H1 (cell line): ENCODE results near the gene DGKZ. TPM values are rescaled to one million over a fixed set of nuclear protein-coding genes. Genes with fewer than 3 reads are reported as not detected.

Experiments used
- CTCF ChIA-PET: fragments of 300-600 bp; sonication (Branson Sonifier 250); formaldehyde crosslinking; loops from one replicate; lab custom pipeline; 2021; ENCODE audit not compliant: partially characterized antibody; lab: Charles Lee
- POLR2A ChIA-PET: fragments of 300-600 bp; sonication (Branson Sonifier 250); formaldehyde crosslinking; loops from one replicate; lab custom pipeline; 2021; ENCODE audit warnings: inconsistent platforms; ENCODE audit not compliant: partially characterized antibody; lab: Charles Lee
- DNase-seq, 2 experiments: peaks; one replicate each; pipeline versions ENCODE4 v3.0.0 to v3.0.0-alpha.2; 2010 to 2022; ENCODE audit warnings: low spot score in 2 of 2, low read depth in 1 of 2, mixed read lengths in 1 of 2
- FAIRE-seq: peaks from 2 replicates; lab custom pipeline; 2011; peaks lifted over from hg19 to GRCh38; lab: Jason Lieb, UNC
- H2AFZ ChIP-seq: 2 replicates; pipeline ENCODE4 v1.8.1; 2012; ENCODE audit warnings: low read length, inconsistent platforms
- H2AK5ac ChIP-seq: 2 replicates; pipeline ENCODE4 v1.6.1; 2013; ENCODE audit warnings: low read depth, low read length
- H2BK120ac ChIP-seq: replicated peaks from 2 replicates; pipeline ENCODE3; 2013; ENCODE audit warnings: low read depth, low read length, inconsistent platforms
- H2BK12ac ChIP-seq: 2 replicates; pipeline ENCODE4 v1.6.1; 2013; ENCODE audit warnings: low read depth, low read length
- H2BK15ac ChIP-seq: 2 replicates; pipeline ENCODE4 v1.6.1; 2013; ENCODE audit warnings: low read length
- H2BK20ac ChIP-seq: 2 replicates; pipeline ENCODE4 v1.6.1; 2013; ENCODE audit warnings: low read length
- H2BK5ac ChIP-seq: 2 replicates; pipeline ENCODE4 v1.6.1; 2013; ENCODE audit warnings: low read depth, low read length
- H3K14ac ChIP-seq: 2 replicates; pipeline ENCODE4 v1.6.1; 2013; ENCODE audit warnings: inconsistent platforms; ENCODE audit not compliant: insufficient read length
- H3K18ac ChIP-seq: 2 replicates; pipeline ENCODE4 v1.6.1; 2013; ENCODE audit warnings: low read length; ENCODE audit errors: extremely low read depth
- H3K23ac ChIP-seq: 2 replicates; pipeline ENCODE4 v1.6.1; 2013; ENCODE audit warnings: inconsistent platforms; ENCODE audit not compliant: insufficient read length
- H3K23me2 ChIP-seq: 2 replicates; pipeline ENCODE4 v1.6.1; 2013; ENCODE audit warnings: low read depth, low read length
- H3K27ac ChIP-seq: 2 replicates; pipeline ENCODE4 v1.6.1; 2011; ENCODE audit warnings: low read depth, low read length, inconsistent platforms
- H3K27me3 ChIP-seq, 4 experiments: replicated peaks in 1 of 4; 1 replicate in 1 of 4; 2 replicates in 3 of 4; pipeline versions ENCODE4 v1.6.1 to v1.8.1; 2011 to 2013; ENCODE audit warnings: low read length in 3 of 4, mild to moderate bottlenecking in 3 of 4, inconsistent platforms in 2 of 4, mixed read lengths in 2 of 4, moderate library complexity in 1 of 4; ENCODE audit not compliant: control insufficient read depth in 3 of 4, insufficient read depth in 3 of 4; ENCODE audit errors: extremely low read depth in 1 of 4
- H3K36me3 ChIP-seq, 4 experiments: 2 replicates each; pipeline versions ENCODE4 v1.6.1 to v1.8.1; 2011 to 2013; ENCODE audit warnings: mild to moderate bottlenecking in 4 of 4, low read length in 3 of 4, moderate library complexity in 2 of 4, control low read depth in 1 of 4, inconsistent platforms in 1 of 4; ENCODE audit not compliant: insufficient read depth in 4 of 4, control insufficient read depth in 2 of 4
- H3K4ac ChIP-seq: replicated peaks from 2 replicates; pipeline ENCODE3; 2013; ENCODE audit warnings: low read length, low read depth, mixed read lengths, inconsistent platforms; ENCODE audit not compliant: insufficient read length
- H3K4me1 ChIP-seq, 4 experiments: replicated peaks in 1 of 4; 1 replicate in 1 of 4; 2 replicates in 3 of 4; pipeline versions ENCODE4 v1.6.1 to v1.8.1; 2011 to 2013; ENCODE audit warnings: low read length in 3 of 4, inconsistent platforms in 2 of 4, mixed read lengths in 1 of 4; ENCODE audit not compliant: insufficient read depth in 4 of 4, control insufficient read depth in 3 of 4
- H3K4me2 ChIP-seq, 2 experiments: 2 replicates each; pipeline versions ENCODE4 v1.6.1 to v1.8.1; 2011 to 2013; ENCODE audit warnings: low read depth in 2 of 2, low read length in 2 of 2, control low read depth in 1 of 2, inconsistent platforms in 1 of 2, mild to moderate bottlenecking in 1 of 2; ENCODE audit not compliant: insufficient read depth in 1 of 2
- H3K4me3 ChIP-seq, 4 experiments: fragments of 200-600, 300-600 bp in 1 of 4; sonication (generic), shearing (Covaris generic), sonication (Bioruptor Twin) in 1 of 4; 2 replicates each; pipeline versions ENCODE4 v1.5.1 to v1.8.1; 2011 to 2016; ENCODE audit warnings: low read length in 4 of 4, low read depth in 3 of 4, control low read depth in 2 of 4, inconsistent platforms in 2 of 4, mild to moderate bottlenecking in 2 of 4, mixed read lengths in 1 of 4, moderate library complexity in 1 of 4; ENCODE audit not compliant: insufficient read depth in 2 of 4; ENCODE audit errors: extremely low read depth in 1 of 4
- H3K56ac ChIP-seq: replicated peaks from 2 replicates; pipeline ENCODE3; 2013; ENCODE audit warnings: low read depth, mild to moderate bottlenecking, mixed read lengths, low read length, inconsistent platforms; ENCODE audit not compliant: insufficient read length
- H3K79me1 ChIP-seq: 2 replicates; pipeline ENCODE4 v1.6.1; 2013; ENCODE audit warnings: low read depth, low read length, control low read depth
- H3K79me2 ChIP-seq, 2 experiments: 2 replicates each; pipeline versions ENCODE4 v1.6.1 to v1.8.1; 2012 to 2013; ENCODE audit warnings: low read length in 2 of 2, mild to moderate bottlenecking in 2 of 2, inconsistent platforms in 1 of 2; ENCODE audit not compliant: insufficient read depth in 2 of 2, control insufficient read depth in 1 of 2
- H3K9ac ChIP-seq, 4 experiments: replicated peaks in 1 of 4; 1 replicate in 1 of 4; 2 replicates in 3 of 4; pipeline versions ENCODE4 v1.6.1 to v1.8.1; 2011 to 2013; ENCODE audit warnings: low read depth in 3 of 4, low read length in 3 of 4, control low read depth in 2 of 4, mild to moderate bottlenecking in 2 of 4, moderate library complexity in 2 of 4, inconsistent platforms in 1 of 4; ENCODE audit errors: extremely low read depth in 1 of 4
- H3K9me3 ChIP-seq, 2 experiments: 2 replicates each; pipeline versions ENCODE4 v1.6.1 to v1.8.1; 2012 to 2013; ENCODE audit warnings: mild to moderate bottlenecking in 2 of 2, moderate library complexity in 2 of 2, control low read depth in 1 of 2, inconsistent platforms in 1 of 2, low read depth in 1 of 2, low read length in 1 of 2, mixed read lengths in 1 of 2; ENCODE audit not compliant: insufficient read depth in 2 of 2
- H4K20me1 ChIP-seq, 2 experiments: replicated peaks in 1 of 2; 2 replicates each; pipeline versions ENCODE3 to v1.8.1; 2011 to 2013; ENCODE audit warnings: inconsistent platforms in 2 of 2, low read length in 2 of 2, mild to moderate bottlenecking in 1 of 2; ENCODE audit not compliant: insufficient read depth in 2 of 2, control insufficient read depth in 1 of 2
- H4K5ac ChIP-seq: 2 replicates; pipeline ENCODE4 v1.6.1; 2013; ENCODE audit warnings: low read length, low read depth, mixed read lengths, inconsistent platforms; ENCODE audit not compliant: insufficient read length
- H4K8ac ChIP-seq: 2 replicates; pipeline ENCODE4 v1.8.0; 2013; ENCODE audit warnings: mild to moderate bottlenecking, moderate library complexity, low read length, inconsistent platforms; ENCODE audit not compliant: insufficient read depth; ENCODE audit errors: extremely low read depth
- H4K91ac ChIP-seq: replicated peaks from 2 replicates; pipeline ENCODE3; 2013; ENCODE audit warnings: low read length, mixed read lengths, inconsistent platforms; ENCODE audit not compliant: insufficient read length
- CEBPB ChIP-seq: IDR thresholded peaks from 2 replicates; pipeline ENCODE4 v1.6.1; 2012; ENCODE audit warnings: low read depth, low read length
- NRF1 ChIP-seq: IDR thresholded peaks from 2 replicates; pipeline ENCODE4 v1.6.1; 2011; ENCODE audit warnings: mild to moderate bottlenecking, low read depth, low read length, improper control_type of control experiment
- RXRA ChIP-seq: IDR thresholded peaks from 2 replicates; pipeline ENCODE4 v1.6.1; 2011; ENCODE audit warnings: low read depth, mild to moderate bottlenecking, low read length, moderate library complexity; ENCODE audit not compliant: insufficient read depth
- SIRT6 ChIP-seq: IDR thresholded peaks from one replicate; pipeline ENCODE4 v1.7.1; 2012; ENCODE audit warnings: low read length, inconsistent platforms
- SP2 ChIP-seq: IDR thresholded peaks from 2 replicates; pipeline ENCODE4 v1.6.1; 2012; ENCODE audit warnings: mild to moderate bottlenecking, low read length, inconsistent platforms
- WGBS, 2 experiments: shearing (Covaris generic) in 1 of 2; methylation state at CpG; one replicate each; pipeline versions ENCODE4 v1.1.6 to v1.1.7; 2013 to 2015; ENCODE audit warnings: low lambda C conversion rate in 2 of 2, mixed read lengths in 2 of 2, inconsistent platforms in 1 of 2, low coverage in 1 of 2, missing lambda C conversion rate in 1 of 2; ENCODE audit not compliant: insufficient replicate concordance in 2 of 2, insufficient coverage in 1 of 2, insufficient read length in 1 of 2; ENCODE audit errors: extremely low coverage in 1 of 2, missing lambda C conversion rate in 1 of 2; 5-methylcytosine and 5-hydroxymethylcytosine counted together
- polyA plus RNA-seq, 7 experiments: library from polyadenylated mRNA; depleted of rRNA in 3 of 7; stranded (reverse) in 5 of 7; unstranded in 2 of 7; fragments of >200 nt in 5 of 7; fragments of 200-250 nt in 2 of 7; gene quantifications; 1 replicate in 5 of 7; 2 replicates in 1 of 7; 4 replicates in 1 of 7; pipeline versions ENCODE4 v1.2.1 to v1.2.3, GENCODE V29; 2011 to 2013; ENCODE audit warnings: missing spikeins in 2 of 7, mixed read lengths in 2 of 7
- total RNA-seq: library from RNA; stranded (reverse); fragmentation: NEBNext Ultra II Directional; extraction: Animal tissue kit (Norgen Biotek cat#: 25700); gene quantifications from 2 replicates; pipeline ENCODE4 v1.2.1, GENCODE V29; 2021

DGKZ gene
- total and polyA plus RNA-seq, 2 of the 8 experiments (the other 6 are each of a cell fraction or from before 2014, with no cell fraction given), result 84.4 to 184 TPM

- peaks cover 26% of the 10 kb centered on the region for H3K79me1 ChIP-seq
- H2AK5ac ChIP-seq, result no peak overlapping the region
- peak overlapping the region; percentile 71; the same call in 1 of the 2 replicates for H2BK5ac ChIP-seq
- H4K8ac ChIP-seq, result peak overlapping the region; percentile 69
- H3K36me3 ChIP-seq, result no peaks in the 10 kb centered on the region
- H3K79me2 ChIP-seq, result peaks cover 0 to 71% of the 10 kb centered on the region in 2 experiments; a peak in 2 of 4 replicates
- no peak overlapping the region for H2BK12ac ChIP-seq
- H2BK120ac ChIP-seq, result no peak overlapping the region
- DNase-seq (no peak), FAIRE-seq (no peak)
- H3K9ac ChIP-seq, result no peak overlapping the region
- H3K4ac ChIP-seq, result no peak overlapping the region
- H3K4me1 ChIP-seq, result peaks cover 0 to 21% (median 14%) of the 10 kb centered on the region in 4 experiments; a peak in 6 of 7 replicates
- no peak overlapping the region for H3K18ac ChIP-seq
- H3K27me3 ChIP-seq, result no peaks in the 10 kb centered on the region
- H3K23me2 ChIP-seq, result no peaks in the 10 kb centered on the region
- H3K4me2 ChIP-seq, result 0 out of 4 replicates have a peak overlapping the region, but pooled peaks of 1 of the 2 experiments have one; percentile 6
- no peak overlapping the region for H4K91ac ChIP-seq
- 0 out of 2 replicates have a peak overlapping the region, but pooled peaks have one; percentile 57 for H3K27ac ChIP-seq
- H3K23ac ChIP-seq, result no peak overlapping the region
- ChIA-PET POLR2A (interaction anchor here (0.6 to 7.8 kb wide), 7 partner anchors 11 to 66 kb away, joined by 3 to 69 read pairs (median 4); partner anchors contain the start of genes DGKZ and MDK), CTCF (interaction anchor here (0.6 to 44.5 kb wide), 10 partner anchors 2 to 288 kb away, joined by 3 to 1004 read pairs (median 4); partner anchors contain the start of genes DGKZ and MDK)
- no peak overlapping the region for H2BK15ac ChIP-seq
- no peak overlapping the region for H2AFZ ChIP-seq
- no peak overlapping the region for H3K14ac ChIP-seq
- H3K4me3 ChIP-seq, result no peak overlapping the region
- H4K5ac ChIP-seq, result no peak overlapping the region
- 85% methylated on average over 20 of the region's 26 CpGs; no CpG with 5 or more reads in 1 of the 2 experiments for WGBS, 2 experiments
- no peak overlapping the region for H3K56ac ChIP-seq
- H4K20me1 ChIP-seq, result peaks cover 9 to 35% of the 10 kb centered on the region in 2 experiments
- no peak overlapping the region for H2BK20ac ChIP-seq
- no peaks in the 10 kb centered on the region for H3K9me3 ChIP-seq
- TF ChIP-seq CEBPB (no peak), SP2 (no peak), NRF1 (no peak), RXRA (no peak), SIRT6 (no peak)
Measured at GRCh38 chr11:46361283-46362155, 14.3 kb downstream of the DGKZ start.
